ENCODE data around the gene ARNT2. TPM values are rescaled to one million over a fixed set of nuclear protein-coding genes. Genes with fewer than 3 reads are reported as not detected.

The ARNT2 gene
- under 1 TPM; 0.33 to 0.94 TPM for polyA plus RNA-seq

DNA sequence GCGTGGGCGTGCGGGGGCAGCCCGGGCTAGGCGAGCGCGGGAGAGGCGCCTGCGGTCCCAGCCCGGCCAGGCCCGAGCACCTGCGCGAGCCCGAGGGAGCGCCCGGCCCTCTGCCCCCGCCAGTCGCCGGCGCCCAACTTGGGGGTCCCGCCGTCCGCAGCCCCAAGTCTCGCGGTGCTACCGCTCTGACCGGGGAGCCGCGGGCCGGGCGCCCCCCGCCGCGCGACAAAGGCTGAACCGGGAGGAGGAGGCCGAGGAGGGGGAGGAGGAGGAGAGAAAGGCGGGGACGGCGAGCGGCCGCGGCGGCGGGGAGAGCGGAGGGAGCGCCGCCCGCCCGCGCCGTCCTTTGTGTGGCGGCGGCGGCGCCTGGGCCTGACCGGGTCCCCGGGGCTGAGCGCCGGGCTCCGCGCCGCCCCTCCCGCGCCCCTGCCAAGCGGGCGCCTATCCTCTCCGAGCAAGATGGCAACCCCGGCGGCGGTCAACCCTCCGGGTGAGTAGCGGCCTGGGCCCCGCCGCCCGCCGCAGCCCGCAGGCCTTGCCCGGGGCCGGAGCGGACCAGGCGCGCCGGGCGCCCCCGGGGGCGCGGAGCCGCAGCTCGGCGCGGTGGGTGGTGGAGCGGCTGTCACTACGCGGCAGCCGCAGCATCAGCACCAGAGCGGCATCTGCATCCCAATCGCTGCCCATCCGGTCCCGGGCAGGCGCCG, at the start of gene ARNT2:
Gene ARNT2 (plus strand): TSS at position 326 of the 704 bp plus-strand sequence. CDS start 134 bp downstream, at position 460.
- Histone ChIP-seq H3K36me3 (ENCODE audit: control insufficient read depth in 2 of 2, insufficient read depth in 2 of 2, low read length in 1 of 2) (no peaks in the 10 kb centered on the region), H3K27me3 (ENCODE audit: control insufficient read depth in 1 of 2, insufficient read depth in 2 of 2, low read length in 2 of 2) (no peaks in the 10 kb centered on the region), H3K4me1 (ENCODE audit: control insufficient read depth in 2 of 2, insufficient read depth in 2 of 2, low read length in 1 of 2) (peaks cover 0 to 2% of the 10 kb centered on the region in 2 donors), H3K27ac (ENCODE audit: low read depth in 2 of 2, low read length in 1 of 2) (peak within 1 kb of the TSS in 1 of 2 donors; percentile 18), H3K9me3 (ENCODE audit: control insufficient read depth in 2 of 2, insufficient read depth in 1 of 2, low read depth in 1 of 2, low read length in 1 of 2) (no peaks in the 10 kb centered on the region), H3K4me3 (ENCODE audit: low read depth in 1 of 2, low read length in 2 of 2) (peak within 1 kb of the TSS; percentile 49 to 53)
- 1% methylated on average over 39 to 102 of the region's 102 CpGs for WGBS, 2 donors

DNA sequence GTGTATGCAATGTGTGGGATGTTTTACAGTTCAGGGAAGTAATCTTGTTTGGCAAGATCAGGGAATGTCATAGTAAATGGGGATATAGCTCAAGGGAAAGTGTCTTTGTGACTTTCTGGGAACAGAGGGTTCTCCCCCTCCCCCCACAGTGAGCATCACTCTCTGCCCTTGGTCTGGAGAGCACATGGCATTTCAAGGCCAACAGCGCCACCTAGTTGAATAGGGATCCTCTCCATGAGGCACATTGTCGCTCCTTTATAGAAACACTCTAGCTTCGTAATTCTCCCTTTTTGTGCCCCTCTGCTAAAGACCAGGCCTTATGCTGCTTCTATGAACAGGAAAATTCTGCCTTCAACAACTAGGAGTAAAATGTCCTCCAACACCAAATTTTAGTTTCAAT, 37.1 kb upstream of the ARNT2 start:
- WGBS, 2 donors: 78 to 87% methylated on average over 3 of the region's 3 CpGs

DNA sequence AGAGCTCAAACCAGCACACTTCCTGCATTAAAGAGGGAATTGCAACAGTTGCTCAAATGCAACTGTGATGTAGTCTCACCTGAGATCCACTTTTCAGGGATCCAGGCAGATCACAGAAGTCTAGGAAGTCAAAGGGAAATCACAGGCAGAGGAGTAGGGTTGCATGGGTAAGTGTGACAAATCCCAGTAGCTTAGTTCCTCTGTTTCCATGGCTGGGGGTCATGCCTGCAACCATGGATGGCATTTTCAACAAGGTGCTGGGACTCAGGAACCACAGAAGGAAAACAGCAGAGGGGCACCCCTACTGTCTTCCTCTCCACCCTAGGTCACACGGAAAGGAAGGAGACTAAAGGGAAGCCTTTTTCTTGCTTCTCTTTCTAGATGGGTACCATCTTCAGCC, 36.5 kb upstream of the ARNT2 start:
- H3K4me3 ChIP-seq (ENCODE audit: low read depth in 1 of 2, low read length in 2 of 2): no peak overlapping the region
- no peaks in the 10 kb centered on the region for H3K36me3 ChIP-seq (ENCODE audit: control insufficient read depth in 2 of 2, insufficient read depth in 2 of 2, low read length in 1 of 2)
- no peaks in the 10 kb centered on the region for H3K4me1 ChIP-seq (ENCODE audit: control insufficient read depth in 2 of 2, insufficient read depth in 2 of 2, low read length in 1 of 2)
- 60 to 78% methylated on average over 1 of the region's 1 CpG for WGBS, 2 donors
- H3K27ac ChIP-seq (ENCODE audit: low read depth in 2 of 2, low read length in 1 of 2): no peak overlapping the region
- H3K9me3 ChIP-seq (ENCODE audit: control insufficient read depth in 2 of 2, insufficient read depth in 1 of 2, low read depth in 1 of 2, low read length in 1 of 2): peaks cover 12% of the 10 kb centered on the region in 2 donors
- H3K27me3 ChIP-seq (ENCODE audit: control insufficient read depth in 1 of 2, insufficient read depth in 2 of 2, low read length in 2 of 2): no peaks in the 10 kb centered on the region

More for the DNA sequence above, 37.1 kb upstream of the ARNT2 start:
- Histone ChIP-seq H3K36me3 (ENCODE audit: control insufficient read depth in 2 of 2, insufficient read depth in 2 of 2, low read length in 1 of 2) (no peaks in the 10 kb centered on the region), H3K4me3 (ENCODE audit: low read depth in 1 of 2, low read length in 2 of 2) (no peak overlapping the region), H3K27me3 (ENCODE audit: control insufficient read depth in 1 of 2, insufficient read depth in 2 of 2, low read length in 2 of 2) (no peaks in the 10 kb centered on the region), H3K9me3 (ENCODE audit: control insufficient read depth in 2 of 2, insufficient read depth in 1 of 2, low read depth in 1 of 2, low read length in 1 of 2) (peaks cover 12% of the 10 kb centered on the region in 2 donors), H3K27ac (ENCODE audit: low read depth in 2 of 2, low read length in 1 of 2) (no peak overlapping the region), H3K4me1 (ENCODE audit: control insufficient read depth in 2 of 2, insufficient read depth in 2 of 2, low read length in 1 of 2) (no peaks in the 10 kb centered on the region)

DNA sequence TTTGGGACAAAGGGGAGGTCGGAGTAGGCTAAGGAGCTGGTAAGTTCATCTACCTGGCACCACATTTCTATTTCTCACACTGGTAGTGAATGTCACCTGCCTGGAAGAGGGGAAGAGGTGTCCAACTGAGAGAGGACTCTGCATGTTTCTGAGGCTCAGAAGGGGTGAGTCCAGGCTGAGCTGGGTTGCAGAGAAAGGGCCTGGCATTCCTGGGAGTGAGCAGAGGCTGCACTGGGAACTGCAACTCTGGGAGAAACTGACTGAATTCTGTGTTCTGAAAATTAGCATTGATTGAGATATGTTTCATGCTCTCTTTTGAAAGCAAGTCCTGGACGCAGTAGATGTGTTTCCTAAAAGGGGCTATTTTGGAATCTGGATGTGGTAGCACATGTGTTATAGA, 32.3 kb upstream of the ARNT2 start:
- Histone ChIP-seq H3K27ac (ENCODE audit: low read depth in 2 of 2, low read length in 1 of 2) (no peak overlapping the region), H3K4me1 (ENCODE audit: control insufficient read depth in 2 of 2, insufficient read depth in 2 of 2, low read length in 1 of 2) (no peaks in the 10 kb centered on the region), H3K9me3 (ENCODE audit: control insufficient read depth in 2 of 2, insufficient read depth in 1 of 2, low read depth in 1 of 2, low read length in 1 of 2) (peaks cover 6 to 7% of the 10 kb centered on the region in 2 donors), H3K4me3 (ENCODE audit: low read depth in 1 of 2, low read length in 2 of 2) (no peak overlapping the region), H3K36me3 (ENCODE audit: control insufficient read depth in 2 of 2, insufficient read depth in 2 of 2, low read length in 1 of 2) (no peaks in the 10 kb centered on the region), H3K27me3 (ENCODE audit: control insufficient read depth in 1 of 2, insufficient read depth in 2 of 2, low read length in 2 of 2) (no peaks in the 10 kb centered on the region)
- 84 to 90% methylated on average over 2 of the region's 2 CpGs for WGBS, 2 donors

DNA sequence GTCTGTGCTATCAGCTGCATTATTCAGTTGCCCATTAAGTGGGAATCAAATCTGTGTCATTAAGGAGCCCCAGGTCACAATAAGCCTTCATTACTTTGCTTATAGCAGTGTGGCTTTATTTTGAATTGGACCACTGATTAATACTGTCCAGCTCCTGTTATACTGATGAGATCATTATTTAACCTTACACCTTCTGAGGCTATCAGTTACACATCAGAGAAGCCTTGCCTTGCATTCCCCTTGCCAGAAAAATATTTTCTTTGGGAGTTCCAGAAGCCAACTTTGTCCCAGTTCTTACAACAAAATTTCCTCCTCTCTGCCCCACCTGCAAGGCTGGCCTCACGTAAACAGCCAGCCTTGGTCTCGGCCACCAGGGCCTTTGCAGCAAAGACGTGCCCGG, 29.7 kb upstream of the ARNT2 start:
- H3K27me3 ChIP-seq (ENCODE audit: control insufficient read depth in 1 of 2, insufficient read depth in 2 of 2, low read length in 2 of 2): no peaks in the 10 kb centered on the region
- no peak overlapping the region for H3K4me3 ChIP-seq (ENCODE audit: low read depth in 1 of 2, low read length in 2 of 2)
- no peak overlapping the region for H3K27ac ChIP-seq (ENCODE audit: low read depth in 2 of 2, low read length in 1 of 2)
- WGBS, 2 donors: 63 to 80% methylated on average over 4 of the region's 4 CpGs
- no peaks in the 10 kb centered on the region for H3K36me3 ChIP-seq (ENCODE audit: control insufficient read depth in 2 of 2, insufficient read depth in 2 of 2, low read length in 1 of 2)
- no peaks in the 10 kb centered on the region for H3K9me3 ChIP-seq (ENCODE audit: control insufficient read depth in 2 of 2, insufficient read depth in 1 of 2, low read depth in 1 of 2, low read length in 1 of 2)
- no peaks in the 10 kb centered on the region for H3K4me1 ChIP-seq (ENCODE audit: control insufficient read depth in 2 of 2, insufficient read depth in 2 of 2, low read length in 1 of 2)

DNA sequence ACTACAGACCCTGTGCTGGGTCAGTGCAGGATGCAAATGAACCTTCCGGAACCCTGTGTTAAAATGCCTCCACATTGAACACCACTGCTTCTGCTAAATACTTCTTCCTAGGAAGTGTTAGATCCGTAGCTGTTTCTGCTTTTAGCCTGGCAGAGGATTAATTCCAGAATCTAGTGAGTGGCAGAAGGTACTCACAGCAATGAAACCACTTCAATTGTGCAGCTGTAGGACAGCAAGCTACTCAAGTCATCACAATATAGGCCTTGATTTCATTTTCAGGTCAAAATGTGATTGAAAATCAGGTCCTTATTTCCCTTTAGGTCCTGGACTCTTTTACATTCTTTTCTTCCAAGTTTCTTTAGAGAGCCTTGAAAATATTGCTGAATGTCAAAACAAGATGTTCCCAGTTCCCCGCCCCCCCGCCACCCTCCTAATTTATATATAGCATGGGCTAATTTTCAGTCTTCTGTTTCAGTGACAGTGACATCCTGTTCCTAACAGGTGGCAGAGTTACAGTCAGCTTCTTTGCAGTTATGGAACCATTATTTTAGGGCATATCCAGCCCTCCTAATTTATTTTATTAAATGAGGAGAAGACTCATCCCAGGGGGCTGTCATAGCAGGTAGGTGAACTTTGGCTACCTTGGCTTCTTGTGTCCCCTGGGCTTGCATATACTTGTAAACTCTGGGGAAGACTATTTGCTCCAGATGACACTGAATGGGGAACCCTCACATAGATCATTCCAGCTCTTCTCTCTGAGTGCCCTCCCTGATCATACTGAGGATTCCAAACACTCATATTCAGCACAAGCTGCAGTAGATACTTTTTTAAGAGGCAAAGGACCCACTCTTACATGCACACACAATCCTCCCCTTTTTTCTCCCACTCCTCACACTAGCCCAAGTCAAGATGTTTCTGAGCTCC, 28.0 kb upstream of the ARNT2 start:
- Histone ChIP-seq H3K27ac (ENCODE audit: low read depth in 2 of 2, low read length in 1 of 2) (no peak overlapping the region), H3K4me3 (ENCODE audit: low read depth in 1 of 2, low read length in 2 of 2) (no peak overlapping the region), H3K4me1 (ENCODE audit: control insufficient read depth in 2 of 2, insufficient read depth in 2 of 2, low read length in 1 of 2) (no peaks in the 10 kb centered on the region), H3K9me3 (ENCODE audit: control insufficient read depth in 2 of 2, insufficient read depth in 1 of 2, low read depth in 1 of 2, low read length in 1 of 2) (peaks cover 0 to 2% of the 10 kb centered on the region in 2 donors), H3K27me3 (ENCODE audit: control insufficient read depth in 1 of 2, insufficient read depth in 2 of 2, low read length in 2 of 2) (no peaks in the 10 kb centered on the region), H3K36me3 (ENCODE audit: control insufficient read depth in 2 of 2, insufficient read depth in 2 of 2, low read length in 1 of 2) (no peaks in the 10 kb centered on the region)
- WGBS, 2 donors: 79 to 87% methylated on average over 4 of the region's 4 CpGs

DNA sequence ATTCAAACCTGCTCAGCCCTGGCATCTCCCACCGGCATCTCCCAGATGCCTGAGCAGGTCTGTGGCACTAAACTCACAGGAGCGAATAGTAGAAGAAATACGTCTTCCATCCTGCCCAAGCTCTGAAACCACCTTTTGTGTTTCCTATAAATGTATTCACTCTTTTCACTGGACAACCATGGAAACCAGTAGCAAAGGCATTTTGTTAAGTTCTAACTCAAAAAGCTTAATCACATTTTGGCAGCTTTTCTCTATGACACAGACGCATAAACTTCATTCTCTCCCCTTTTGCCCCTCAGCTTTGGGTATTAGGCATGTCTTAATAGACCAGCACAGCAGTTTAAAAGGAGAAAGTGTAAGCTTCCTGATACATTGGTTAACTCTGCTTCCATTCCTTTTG, 24.5 kb upstream of the ARNT2 start:
- no peak overlapping the region for H3K4me3 ChIP-seq (ENCODE audit: low read depth in 1 of 2, low read length in 2 of 2)
- no peak overlapping the region for H3K27ac ChIP-seq (ENCODE audit: low read depth in 2 of 2, low read length in 1 of 2)
- H3K9me3 ChIP-seq (ENCODE audit: control insufficient read depth in 2 of 2, insufficient read depth in 1 of 2, low read depth in 1 of 2, low read length in 1 of 2): peaks cover 0 to 2% of the 10 kb centered on the region in 2 donors
- H3K36me3 ChIP-seq (ENCODE audit: control insufficient read depth in 2 of 2, insufficient read depth in 2 of 2, low read length in 1 of 2): no peaks in the 10 kb centered on the region
- WGBS, 2 donors: 86 to 88% methylated on average over 4 of the region's 4 CpGs
- H3K27me3 ChIP-seq (ENCODE audit: control insufficient read depth in 1 of 2, insufficient read depth in 2 of 2, low read length in 2 of 2): no peaks in the 10 kb centered on the region
- H3K4me1 ChIP-seq (ENCODE audit: control insufficient read depth in 2 of 2, insufficient read depth in 2 of 2, low read length in 1 of 2): no peaks in the 10 kb centered on the region

DNA sequence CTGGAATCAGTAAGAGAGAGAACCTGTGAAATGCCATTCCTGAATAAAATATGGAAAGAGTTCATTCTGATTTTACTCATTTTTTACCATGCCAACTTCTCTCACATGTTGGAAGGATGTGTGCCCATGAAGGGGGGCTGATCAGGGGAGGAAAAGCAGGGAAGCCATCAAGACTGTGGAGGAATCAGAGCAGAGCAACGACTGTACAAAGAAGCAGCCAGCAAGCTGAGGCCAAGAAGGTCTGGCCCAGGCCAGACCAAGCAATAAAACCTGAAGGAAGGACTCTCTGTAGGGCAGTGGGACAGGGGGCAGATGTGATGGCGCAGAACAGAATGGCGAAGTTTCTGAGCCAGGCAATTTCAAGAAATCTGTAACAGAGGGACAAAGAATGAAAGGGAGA, 24.0 kb upstream of the ARNT2 start:
- no peaks in the 10 kb centered on the region for H3K27me3 ChIP-seq (ENCODE audit: control insufficient read depth in 1 of 2, insufficient read depth in 2 of 2, low read length in 2 of 2)
- WGBS, 2 donors: 73 to 78% methylated on average over 3 of the region's 3 CpGs
- no peaks in the 10 kb centered on the region for H3K36me3 ChIP-seq (ENCODE audit: control insufficient read depth in 2 of 2, insufficient read depth in 2 of 2, low read length in 1 of 2)
- no peak overlapping the region for H3K4me3 ChIP-seq (ENCODE audit: low read depth in 1 of 2, low read length in 2 of 2)
- H3K4me1 ChIP-seq (ENCODE audit: control insufficient read depth in 2 of 2, insufficient read depth in 2 of 2, low read length in 1 of 2): no peaks in the 10 kb centered on the region
- peaks cover 0 to 2% of the 10 kb centered on the region in 2 donors for H3K9me3 ChIP-seq (ENCODE audit: control insufficient read depth in 2 of 2, insufficient read depth in 1 of 2, low read depth in 1 of 2, low read length in 1 of 2)
- no peak overlapping the region for H3K27ac ChIP-seq (ENCODE audit: low read depth in 2 of 2, low read length in 1 of 2)

DNA sequence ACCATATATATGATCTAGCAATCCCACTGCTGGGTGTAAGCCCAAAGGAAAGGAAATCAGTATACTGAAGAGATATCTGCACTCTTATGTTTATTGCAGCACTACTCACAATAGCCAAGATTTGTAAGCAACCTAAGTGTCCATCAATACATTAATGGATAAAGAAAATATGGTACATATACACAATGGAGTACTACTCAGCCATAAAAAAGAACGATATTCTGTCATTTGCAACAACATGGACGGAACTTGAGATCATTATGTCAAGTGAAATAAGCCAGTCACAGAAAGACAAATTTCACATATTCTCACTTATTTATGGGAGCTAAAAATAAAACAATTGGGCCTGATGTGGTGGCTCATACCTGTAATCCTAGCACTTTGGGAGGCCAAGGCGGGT, 21.9 kb upstream of the ARNT2 start:
- 95 to 96% methylated on average over 3 of the region's 3 CpGs for WGBS, 2 donors
- H3K27me3 ChIP-seq (ENCODE audit: control insufficient read depth in 1 of 2, insufficient read depth in 2 of 2, low read length in 2 of 2): no peaks in the 10 kb centered on the region
- H3K4me3 ChIP-seq (ENCODE audit: low read depth in 1 of 2, low read length in 2 of 2): no peak overlapping the region
- H3K4me1 ChIP-seq (ENCODE audit: control insufficient read depth in 2 of 2, insufficient read depth in 2 of 2, low read length in 1 of 2): no peaks in the 10 kb centered on the region
- H3K27ac ChIP-seq (ENCODE audit: low read depth in 2 of 2, low read length in 1 of 2): no peak overlapping the region
- H3K36me3 ChIP-seq (ENCODE audit: control insufficient read depth in 2 of 2, insufficient read depth in 2 of 2, low read length in 1 of 2): no peaks in the 10 kb centered on the region
- H3K9me3 ChIP-seq (ENCODE audit: control insufficient read depth in 2 of 2, insufficient read depth in 1 of 2, low read depth in 1 of 2, low read length in 1 of 2): peaks cover 0 to 2% of the 10 kb centered on the region in 2 donors
